ENCODE results near the gene STIM2.

STIM2 gene

GRCh38 chr4:26907731-26908599 is 47.3 kb downstream of the STIM2 start:
- no peak for DNase-seq

GRCh38 chr4:26909369-26909768 is 48.7 kb downstream of the STIM2 start:
- DNase-seq, result no peak

GRCh38 chr4:26911254-26911653 is 50.6 kb downstream of the STIM2 start:
- no peak for DNase-seq

- no peak for DNase-seq
Observed at GRCh38 chr4:26912069-26912468, 51.4 kb downstream of the STIM2 start.

- DNase-seq, result no peak
Observed at GRCh38 chr4:26912810-26913209, 52.2 kb downstream of the STIM2 start.

- no peak for DNase-seq
Observed at GRCh38 chr4:26916195-26916594, 55.6 kb downstream of the STIM2 start.

GRCh38 chr4:26930964-26931363 is 70.3 kb downstream of the STIM2 start:
- DNase-seq, result no peak

GRCh38 chr4:26931451-26931850 is 70.8 kb downstream of the STIM2 start:
- no peak for DNase-seq

- DNase-seq, result no peak
Observed at GRCh38 chr4:26931966-26932365, 71.3 kb downstream of the STIM2 start.

GRCh38 chr4:26935397-26935796 is 74.8 kb downstream of the STIM2 start:
- no peak for DNase-seq

- no peak for DNase-seq
Observed at GRCh38 chr4:26936284-26937065, 75.8 kb downstream of the STIM2 start.

- no peak for DNase-seq
Observed at GRCh38 chr4:26937139-26937538, 76.5 kb downstream of the STIM2 start.

GRCh38 chr4:26937567-26937966 is 76.9 kb downstream of the STIM2 start:
- no peak for DNase-seq

GRCh38 chr4:26938516-26938915 is 77.9 kb downstream of the STIM2 start:
- no peak for DNase-seq

- DNase-seq, result no peak
Observed at GRCh38 chr4:26941951-26942350, 81.3 kb downstream of the STIM2 start.

- DNase-seq, result peak in 1 of 2 experiments; percentile 41
Observed at GRCh38 chr4:26942871-26943270, 82.2 kb downstream of the STIM2 start.

- DNase-seq, result no peak
Observed at GRCh38 chr4:26943391-26943790, 82.8 kb downstream of the STIM2 start.

- DNase-seq, result no peak
Observed at GRCh38 chr4:26945794-26946193, 85.2 kb downstream of the STIM2 start.

- DNase-seq, result no peak
Observed at GRCh38 chr4:26947318-26947717, 86.7 kb downstream of the STIM2 start.

- DNase-seq, result no peak
Observed at GRCh38 chr4:26950446-26950845, 89.8 kb downstream of the STIM2 start.

- DNase-seq, result no peak
Observed at GRCh38 chr4:26952891-26953290, 92.2 kb downstream of the STIM2 start.

GRCh38 chr4:26953366-26953765 is 92.7 kb downstream of the STIM2 start:
- DNase-seq, result no peak

GRCh38 chr4:26953770-26954423 is 93.3 kb downstream of the STIM2 start:
- no peak for DNase-seq

GRCh38 chr4:26955241-26955640 is 94.6 kb downstream of the STIM2 start:
- no peak for DNase-seq
